GM18498 (cell line): ENCODE data around the gene NUP210L.
"Not testable (repeated sequence)": the region's sequence is repeated elsewhere in the genome, so short reads cannot be mapped to it uniquely, and the experiment has no call there.

Source experiments
- ATAC-seq: cut with Tn5 transposase; IDR thresholded peaks from one replicate; pipeline ENCODE4 v1.9.1; 2021; ENCODE audit warnings: mild to moderate bottlenecking, moderate library complexity; ENCODE audit not compliant: unreplicated experiment

The NUP210L gene

DNA sequence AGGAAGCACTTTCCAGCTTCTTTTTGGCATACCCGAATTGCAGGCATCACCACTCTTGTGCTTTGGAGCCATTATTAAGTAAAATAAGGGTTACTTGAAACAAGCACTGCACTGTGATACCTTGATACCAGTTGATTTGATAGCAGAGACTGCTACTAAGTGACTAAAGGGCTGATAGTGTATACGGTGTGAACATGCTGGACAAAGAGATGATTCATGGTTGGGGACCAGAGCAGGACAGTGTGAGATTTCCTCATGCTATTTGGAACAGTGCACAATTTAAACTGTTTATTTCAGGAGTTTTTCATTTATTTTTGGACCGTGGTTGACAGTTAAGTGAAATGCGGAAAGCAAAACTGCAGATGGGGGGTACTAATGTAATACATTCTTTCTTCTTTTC is 154.5 kb downstream of the NUP210L start:
- ATAC-seq, result no peak

- not testable (repeated sequence) for ATAC-seq
Observed at GRCh38 chr1:153996882-153997281, 158.0 kb downstream of the NUP210L start.

DNA sequence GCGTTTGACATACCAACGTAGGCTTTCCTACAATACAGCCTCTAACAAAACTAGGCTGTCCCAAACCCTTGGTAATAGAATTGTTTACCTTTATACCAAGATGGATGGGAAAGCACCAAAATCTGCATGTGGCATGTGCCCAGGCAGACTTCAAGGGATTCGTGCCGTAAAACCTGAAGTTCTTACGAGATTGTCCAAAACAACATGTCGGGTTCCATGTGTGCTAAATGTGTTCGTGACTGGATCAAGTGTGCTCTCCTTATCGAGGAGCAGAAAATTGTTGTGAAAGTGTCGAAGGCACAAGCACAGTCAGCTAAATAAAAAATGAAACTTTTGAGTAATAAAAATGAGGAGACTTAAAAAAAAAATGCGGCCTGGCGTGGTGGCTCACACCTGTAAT is 159.2 kb downstream of the NUP210L start:
- no peak for ATAC-seq

DNA sequence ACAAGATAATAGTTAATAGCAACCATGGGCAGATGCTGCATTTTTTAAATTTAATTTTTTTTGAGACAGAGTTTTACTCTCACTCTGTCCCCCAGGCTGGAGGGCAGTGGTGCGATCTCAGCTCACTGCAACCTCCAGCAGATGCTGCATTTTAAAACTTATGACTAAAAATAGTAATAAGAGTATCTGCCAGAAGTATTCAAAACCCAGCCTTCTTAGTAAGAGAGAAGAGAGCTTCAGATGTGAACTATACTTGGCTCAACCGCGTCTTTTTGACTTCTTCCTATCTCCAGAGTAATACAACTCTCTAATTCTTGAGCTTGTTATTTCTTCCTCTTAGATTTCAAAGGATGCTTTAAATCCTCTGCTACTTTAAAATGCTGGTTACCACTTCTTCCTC is 159.7 kb downstream of the NUP210L start:
- no peak for ATAC-seq

DNA sequence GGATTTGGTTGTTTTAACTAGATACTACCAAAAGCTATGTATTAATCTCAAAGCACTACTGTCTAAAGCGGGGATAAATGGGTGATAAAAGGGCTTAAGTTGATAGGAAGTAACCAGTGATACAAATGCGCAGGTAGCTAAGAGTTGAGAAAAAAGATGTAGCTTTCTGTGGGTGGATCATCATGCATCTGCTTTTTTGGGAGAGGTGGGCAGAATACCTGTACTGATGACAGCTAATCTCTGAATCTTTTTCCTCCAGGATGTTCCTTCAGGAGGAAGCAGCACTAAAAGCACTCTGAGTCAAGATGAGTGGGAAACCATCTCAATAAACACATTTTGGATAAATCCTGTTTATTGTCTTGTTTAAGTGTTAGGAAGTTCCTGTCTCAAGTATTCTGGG is 163.1 kb downstream of the NUP210L start:
- ATAC-seq, result no peak

GRCh38 chr1:153991151-153991630 is 163.7 kb downstream of the NUP210L start:
- no peak for ATAC-seq

GRCh38 chr1:153990468-153991150 is 164.3 kb downstream of the NUP210L start, which contains the start of gene RPS27:
Gene RPS27 (plus strand): TSS chr1:153990762. CDS start chr1:153990797, 35 bp downstream.
- ATAC-seq, result peak; percentile 74

- ATAC-seq, result no peak
Observed at GRCh38 chr1:153987621-153988020, 167.3 kb downstream of the NUP210L start.

GRCh38 chr1:153985941-153986761 is 168.7 kb downstream of the NUP210L start, which contains the start of gene RAB13:
Gene RAB13 (minus strand): TSS chr1:153986339. CDS start chr1:153986236, 103 bp downstream.
- ATAC-seq, result no peak

GRCh38 chr1:153985341-153985912 is 169.4 kb downstream of the NUP210L start:
- no peak for ATAC-seq

DNA sequence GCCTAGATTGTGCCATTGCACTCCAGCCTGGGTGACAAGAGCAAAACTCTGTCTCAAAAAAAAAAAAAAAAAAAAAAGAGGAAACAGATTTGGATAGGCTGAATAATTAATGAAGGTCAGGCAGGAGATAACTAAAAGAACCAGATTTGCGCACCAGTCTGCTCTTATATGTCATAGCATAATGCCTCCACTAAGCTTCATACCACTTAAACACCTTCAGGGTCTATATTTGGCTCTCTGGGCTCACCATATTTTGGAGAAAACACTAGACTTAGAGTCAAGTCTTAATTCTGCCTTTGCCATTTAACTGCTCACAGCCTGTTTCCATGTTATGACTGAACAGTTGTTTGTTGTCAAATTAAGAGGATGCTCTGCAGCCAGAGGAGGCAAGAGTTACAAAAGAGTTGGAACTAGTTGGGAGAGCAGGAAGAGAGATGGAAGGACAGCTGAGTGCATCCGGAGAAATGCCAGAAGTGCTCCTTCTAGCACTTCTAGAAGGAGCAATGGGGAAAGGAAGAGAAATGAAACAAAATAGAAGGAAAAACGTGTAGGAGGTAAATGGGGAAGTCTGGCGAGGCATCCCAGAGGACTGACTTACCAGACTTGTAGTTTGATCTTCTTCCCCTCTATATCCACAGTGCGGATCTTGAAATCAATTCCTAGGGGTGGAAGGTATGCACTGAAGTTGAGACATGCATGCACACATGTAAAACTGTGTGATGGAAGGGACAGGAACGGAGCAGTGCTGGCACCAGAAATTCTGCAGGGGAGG is 170.6 kb downstream of the NUP210L start:
- no peak for ATAC-seq

DNA sequence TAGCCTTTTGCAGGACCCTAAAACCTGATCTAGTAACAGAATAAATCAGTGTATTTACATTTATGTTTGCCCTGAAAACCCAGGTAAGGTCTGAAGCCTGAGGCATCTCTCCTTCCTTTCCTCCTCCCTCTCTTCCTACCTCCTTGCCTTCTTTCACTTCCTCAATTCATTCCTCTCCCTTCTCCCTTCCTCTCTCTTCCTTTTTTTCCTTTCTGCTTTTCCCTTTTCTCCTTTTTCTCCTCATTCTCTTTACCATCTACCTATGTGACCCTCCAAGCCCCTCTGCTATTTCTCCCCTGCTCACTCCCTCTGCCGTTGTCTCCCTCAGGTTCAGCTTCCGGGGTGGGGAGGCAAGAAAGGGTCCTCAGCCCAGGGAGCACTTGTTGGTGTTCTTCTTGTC is 173.1 kb downstream of the NUP210L start:
- ATAC-seq, result not testable (repeated sequence)

- not testable (repeated sequence) for ATAC-seq
Observed at GRCh38 chr1:153979091-153979490, 175.8 kb downstream of the NUP210L start.

GRCh38 chr1:153978274-153978909 is 176.5 kb downstream of the NUP210L start:
- no peak for ATAC-seq

- ATAC-seq, result peak; percentile 83
Observed at GRCh38 chr1:153977250-153978240, 177.3 kb downstream of the NUP210L start, which contains the start of gene JTB. Gene JTB (minus strand): TSS chr1:153977674. CDS start chr1:153977252, 422 bp downstream.

DNA sequence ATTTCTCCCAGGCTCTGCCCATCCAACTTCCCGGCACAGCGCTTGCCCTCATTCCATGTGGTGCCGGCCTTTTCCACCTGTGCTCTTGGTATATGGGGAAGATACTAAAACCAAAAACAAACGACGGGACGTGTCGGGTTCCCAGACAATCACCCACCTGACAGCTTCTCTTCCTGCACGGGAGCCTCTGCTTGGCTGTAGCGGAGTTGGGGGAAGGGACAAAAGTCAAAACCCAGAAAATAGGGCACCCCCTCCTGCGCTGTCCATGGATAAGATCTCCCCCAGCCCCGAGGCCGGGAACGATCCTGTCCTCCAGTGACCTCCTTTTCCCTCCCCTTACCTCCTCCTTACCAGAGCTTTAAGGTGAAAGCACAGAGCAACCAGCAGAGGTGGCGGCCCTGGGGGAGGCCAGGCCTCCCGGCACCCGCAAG is 178.0 kb downstream of the NUP210L start:
- ATAC-seq, result no peak

DNA sequence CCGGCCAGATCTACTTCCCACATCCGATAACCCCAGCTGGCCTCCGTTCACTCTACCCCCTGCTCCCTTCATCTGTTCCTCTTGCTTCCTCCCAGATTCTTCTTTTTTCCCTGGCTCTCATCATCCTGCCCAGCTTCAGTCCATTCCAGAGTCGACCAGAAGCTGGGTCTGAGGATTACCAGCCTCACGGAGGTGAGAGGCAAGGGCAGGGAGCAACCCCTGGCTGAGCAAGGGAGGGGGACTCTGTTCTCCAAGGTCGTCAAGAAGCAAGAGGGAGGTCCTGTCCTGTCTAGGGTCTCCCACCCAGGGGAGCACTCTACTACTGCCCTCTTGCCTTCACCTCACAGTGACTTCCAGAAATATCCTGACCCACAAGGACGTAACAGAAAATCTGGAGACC is 181.3 kb downstream of the NUP210L start:
- no peak for ATAC-seq

DNA sequence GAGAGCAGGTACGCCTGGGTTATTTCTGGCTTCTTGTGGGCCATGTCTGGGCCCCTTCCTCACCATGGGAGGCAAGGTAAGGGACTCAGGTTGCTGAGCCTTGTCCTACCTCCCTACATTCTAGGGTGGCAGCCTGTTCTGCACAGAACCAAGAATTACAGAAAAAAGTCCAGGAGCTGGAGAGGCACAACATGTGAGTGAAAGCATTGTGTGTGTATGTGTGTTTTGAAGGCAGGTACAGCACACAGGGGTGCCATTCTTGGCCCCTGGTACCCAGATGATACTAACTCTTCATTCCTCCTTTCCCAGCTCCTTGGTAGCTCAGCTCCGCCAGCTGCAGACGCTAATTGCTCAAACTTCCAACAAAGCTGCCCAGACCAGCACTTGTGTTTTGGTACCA is 181.8 kb downstream of the NUP210L start:
- no peak for ATAC-seq

GRCh38 chr1:153970346-153970745 is 184.5 kb downstream of the NUP210L start:
- ATAC-seq, result no peak
